SK-N-SH treated with all-trans-retinoic acid at 6 μM for 48 hours (cell line): ENCODE results near the gene POLR2H.

Experiments
- ARNTL ChIP-seq: fragments of 450-650 bp; formaldehyde crosslinking; IDR thresholded peaks from 2 replicates; pipeline ENCODE4 v1.5.0; 2020; ENCODE audit warnings: low read depth, mild to moderate bottlenecking, moderate library complexity, borderline replicate concordance
- BACH2 ChIP-seq: fragments of 250-450 bp; sonication (Bioruptor Pico); IDR thresholded peaks from 2 replicates; pipeline ENCODE4 v1.9.0; 2021; ENCODE audit warnings: mild to moderate bottlenecking, borderline replicate concordance
- ESRRG ChIP-seq: fragments of 250-450 bp; sonication (Bioruptor Pico); IDR thresholded peaks from 2 replicates; pipeline ENCODE4 v1.6.1; 2021; ENCODE audit warnings: mild to moderate bottlenecking
- SNAI2 ChIP-seq: fragments of 250-450 bp; sonication (Bioruptor Pico); IDR thresholded peaks from 2 replicates; pipeline ENCODE4 v1.5.0; 2020; ENCODE audit warnings: mild to moderate bottlenecking, moderate library complexity
- TCF4 ChIP-seq: fragments of 250-450 bp; sonication (Bioruptor Pico); IDR thresholded peaks from 2 replicates; pipeline ENCODE4 v1.8.0; 2021; ENCODE audit warnings: mild to moderate bottlenecking, moderate library complexity, borderline replicate concordance
- ZC3H10 ChIP-seq: fragments of 250-450 bp; sonication (Bioruptor Pico); IDR thresholded peaks from 2 replicates; pipeline ENCODE4 v1.5.1; 2021; ENCODE audit warnings: mild to moderate bottlenecking, moderate library complexity
- TF ChIP-seq, protein P1 (sequence below): fragments of 250-450 bp; sonication (Bioruptor Pico); IDR thresholded peaks from 2 replicates; pipeline ENCODE4 v1.8.0; 2020; ENCODE audit warnings: mild to moderate bottlenecking, moderate library complexity, borderline replicate concordance

DNA sequence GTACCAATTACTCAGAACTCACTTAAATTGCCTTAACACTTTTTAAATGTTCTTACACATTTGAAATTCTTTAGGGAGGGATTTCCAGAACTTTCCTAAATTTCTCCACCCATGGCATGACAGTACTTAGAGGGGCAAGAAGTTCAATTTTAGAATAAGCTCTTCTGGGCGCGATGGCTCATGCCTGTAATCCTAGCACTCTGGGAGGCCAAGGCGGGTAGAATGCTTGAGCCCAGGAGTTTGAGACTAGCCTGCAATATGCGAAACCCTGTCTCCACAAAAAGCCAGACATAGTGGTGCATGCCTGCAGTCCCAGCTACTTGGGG, 13.5 kb upstream of the POLR2H start:
- TF ChIP-seq, protein P1, sequence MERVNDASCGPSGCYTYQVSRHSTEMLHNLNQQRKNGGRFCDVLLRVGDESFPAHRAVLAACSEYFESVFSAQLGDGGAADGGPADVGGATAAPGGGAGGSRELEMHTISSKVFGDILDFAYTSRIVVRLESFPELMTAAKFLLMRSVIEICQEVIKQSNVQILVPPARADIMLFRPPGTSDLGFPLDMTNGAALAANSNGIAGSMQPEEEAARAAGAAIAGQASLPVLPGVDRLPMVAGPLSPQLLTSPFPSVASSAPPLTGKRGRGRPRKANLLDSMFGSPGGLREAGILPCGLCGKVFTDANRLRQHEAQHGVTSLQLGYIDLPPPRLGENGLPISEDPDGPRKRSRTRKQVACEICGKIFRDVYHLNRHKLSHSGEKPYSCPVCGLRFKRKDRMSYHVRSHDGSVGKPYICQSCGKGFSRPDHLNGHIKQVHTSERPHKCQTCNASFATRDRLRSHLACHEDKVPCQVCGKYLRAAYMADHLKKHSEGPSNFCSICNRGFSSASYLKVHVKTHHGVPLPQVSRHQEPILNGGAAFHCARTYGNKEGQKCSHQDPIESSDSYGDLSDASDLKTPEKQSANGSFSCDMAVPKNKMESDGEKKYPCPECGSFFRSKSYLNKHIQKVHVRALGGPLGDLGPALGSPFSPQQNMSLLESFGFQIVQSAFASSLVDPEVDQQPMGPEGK (CRISPR knock-in tag) = no peak
- no peak for TF ChIP-seq ARNTL (CRISPR knock-in tag)
- no peak for TF ChIP-seq ZC3H10 (CRISPR knock-in tag)
- no peak for TF ChIP-seq TCF4 (CRISPR knock-in tag)
- TF ChIP-seq ESRRG (CRISPR knock-in tag) = no peak
- no peak for TF ChIP-seq SNAI2 (CRISPR knock-in tag)
- TF ChIP-seq BACH2 (CRISPR knock-in tag) = no peak
